HG03196 (cell line): ENCODE measurements around the gene HIGD1A.
"Not testable (repeated sequence)": the region's sequence is repeated elsewhere in the genome, so short reads cannot be mapped to it uniquely, and the experiment has no call there.

Source experiments
- ATAC-seq: cut with Tn5 transposase; IDR thresholded peaks from one replicate; pipeline ENCODE4 v1.9.1; 2021; ENCODE audit not compliant: unreplicated experiment

HIGD1A gene

DNA sequence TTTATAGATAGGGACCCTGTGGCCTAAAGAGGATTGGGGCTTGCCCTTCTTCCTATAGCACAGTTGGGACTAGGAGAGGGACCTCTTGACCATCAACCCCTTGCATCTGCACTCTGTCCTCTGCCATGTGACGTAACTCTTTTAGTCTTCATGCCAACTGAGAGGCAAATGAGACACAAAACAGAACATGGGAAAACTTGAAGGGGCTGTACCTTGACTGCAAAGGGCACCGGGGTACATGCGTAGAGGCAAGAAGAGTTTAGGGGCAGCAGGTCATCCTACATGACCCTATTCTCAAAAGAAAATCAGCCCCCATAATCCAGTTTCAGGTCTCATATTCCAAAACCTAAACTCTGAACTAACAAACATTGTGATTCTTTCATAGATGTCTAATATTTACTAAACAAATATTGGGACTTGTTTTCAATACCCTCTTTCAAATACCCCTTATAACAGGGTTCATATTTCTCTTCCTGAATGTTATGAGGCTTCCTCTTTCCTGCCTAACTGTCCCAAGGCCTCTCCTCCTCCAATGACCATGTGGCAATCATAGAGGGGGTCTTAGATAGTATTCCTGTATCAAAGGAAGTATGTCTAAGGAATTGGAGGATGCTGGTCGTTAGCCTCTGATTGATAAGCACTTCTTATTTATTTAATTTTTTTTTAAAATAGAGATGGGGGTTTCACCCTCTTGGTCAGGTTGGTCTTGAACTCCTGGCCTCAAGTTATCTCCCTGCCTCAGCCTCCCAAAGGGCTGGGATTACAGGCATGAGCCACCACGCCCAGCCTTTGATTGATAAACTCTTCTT, 25.5 kb upstream of the HIGD1A start:
- no peak for ATAC-seq

DNA sequence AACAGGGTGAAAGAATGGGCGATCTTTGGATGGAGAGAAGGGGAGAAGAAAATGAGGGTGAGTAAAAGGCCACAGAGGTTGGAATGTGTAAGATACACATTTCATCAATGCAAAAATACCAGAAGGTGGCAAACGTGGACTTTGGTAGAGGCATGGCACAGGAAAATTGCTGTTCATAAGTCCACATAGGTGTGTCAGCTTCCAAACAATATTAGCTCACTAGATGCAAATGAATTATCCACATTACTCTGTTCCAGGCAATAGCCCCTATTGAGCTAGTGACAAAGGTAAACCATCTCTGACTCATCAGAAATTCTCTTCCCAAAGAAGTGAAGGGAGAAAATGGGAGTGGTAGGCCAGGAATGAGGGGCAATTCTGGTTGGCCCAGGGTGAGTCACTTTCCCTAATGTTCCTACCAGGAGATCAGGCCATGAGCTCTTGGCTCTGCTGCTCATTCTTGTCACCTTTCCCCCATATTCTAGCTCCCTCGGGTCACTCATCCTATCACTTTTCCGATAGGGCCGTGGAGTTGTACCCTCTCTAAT, 24.9 kb upstream of the HIGD1A start:
- ATAC-seq: no peak

DNA sequence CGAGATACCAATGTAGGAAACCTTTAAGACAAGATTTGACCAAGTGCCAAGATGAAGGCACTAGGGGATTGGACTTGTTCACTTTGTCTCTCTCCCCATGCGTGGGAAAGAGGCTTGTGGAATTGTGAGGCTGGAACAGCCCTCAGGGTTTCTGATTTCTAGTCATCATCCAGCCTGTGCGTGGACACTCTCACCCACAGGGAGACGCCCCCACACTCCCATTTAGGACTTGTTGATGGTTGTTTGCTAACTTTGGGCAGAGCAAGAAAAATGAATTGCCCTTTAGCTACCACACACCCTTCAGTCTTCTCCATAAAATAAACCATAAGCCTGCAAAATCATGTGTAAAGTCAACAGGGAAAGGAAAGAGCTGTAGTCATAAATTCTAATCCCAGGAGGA, 23.4 kb upstream of the HIGD1A start:
- ATAC-seq: no peak

DNA sequence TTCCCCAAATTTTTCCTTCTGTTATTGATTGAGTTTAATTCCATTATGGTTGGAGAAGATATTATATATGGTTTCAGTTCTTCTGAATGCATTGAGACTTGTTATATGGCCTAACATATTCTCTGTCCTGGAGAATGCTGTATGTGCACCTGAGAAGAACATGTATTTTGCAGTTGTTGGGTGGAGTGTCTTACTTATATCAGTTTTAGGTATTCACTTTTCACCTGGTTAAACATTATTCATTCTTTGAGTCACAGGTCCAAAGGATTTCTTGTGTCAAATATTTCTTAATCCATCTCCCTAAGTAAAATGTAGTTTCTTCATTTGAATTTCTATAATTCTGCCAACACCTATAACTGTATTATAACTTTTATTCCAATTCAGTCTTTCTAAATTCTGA, 22.7 kb upstream of the HIGD1A start:
- ATAC-seq: no peak

DNA sequence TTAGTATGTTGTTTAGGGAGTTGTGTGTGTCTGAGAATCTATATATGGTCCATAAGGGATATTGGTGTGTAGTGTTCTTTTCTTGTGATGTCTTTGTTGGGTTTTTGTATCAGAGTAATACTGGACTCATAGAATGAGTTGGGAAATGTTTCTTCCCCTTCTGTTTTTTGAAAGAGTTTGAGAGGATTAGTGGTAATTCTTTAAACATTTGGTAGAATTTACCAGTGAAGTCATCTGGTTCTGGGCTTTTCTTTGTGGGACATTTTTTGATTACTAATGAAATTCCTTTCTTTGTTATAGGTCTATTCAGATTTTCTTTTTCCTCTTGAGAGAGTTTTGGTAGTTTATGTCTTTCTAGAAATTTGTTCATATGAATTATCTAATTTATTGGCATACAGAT, 21.9 kb upstream of the HIGD1A start:
- no peak for ATAC-seq

DNA sequence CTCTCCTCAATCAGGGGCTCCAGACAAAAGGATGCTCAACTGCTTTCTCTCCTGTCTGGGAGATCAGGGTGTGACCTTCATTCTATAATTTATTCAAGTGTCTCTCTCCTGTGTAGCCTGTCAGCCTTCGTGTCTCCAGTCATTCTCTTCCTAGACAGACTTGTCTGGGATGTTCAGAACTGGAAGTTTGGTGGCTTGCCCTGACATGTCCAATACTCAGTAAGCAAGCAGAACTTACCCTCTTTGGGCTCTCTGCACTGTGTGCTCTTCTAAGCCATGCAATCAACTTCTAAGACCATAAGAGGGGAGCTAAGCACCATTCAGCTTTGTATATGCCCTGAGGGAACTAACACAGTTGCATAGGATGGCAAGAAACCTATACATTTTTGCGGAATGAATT, 19.1 kb upstream of the HIGD1A start:
- ATAC-seq: no peak

DNA sequence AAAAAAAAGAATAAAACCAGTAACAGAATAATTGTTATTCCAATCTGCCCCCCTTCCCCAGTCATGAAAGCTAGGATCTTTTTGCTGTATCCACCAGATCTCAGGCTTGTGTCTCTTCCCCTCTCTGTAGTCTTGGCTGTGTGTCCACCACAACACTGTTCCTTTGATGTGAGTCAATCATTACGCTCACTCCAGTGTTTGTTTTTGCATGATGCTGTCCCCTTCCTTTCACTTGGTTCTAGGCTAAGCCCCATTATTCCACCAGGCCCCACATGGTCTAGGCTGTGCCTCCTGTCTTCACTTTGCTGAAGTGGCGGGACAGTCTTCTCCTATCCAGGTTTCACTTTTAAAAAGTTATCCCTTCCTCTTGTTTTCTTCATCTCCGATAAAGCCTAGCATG, 18.5 kb upstream of the HIGD1A start:
- no peak for ATAC-seq

DNA sequence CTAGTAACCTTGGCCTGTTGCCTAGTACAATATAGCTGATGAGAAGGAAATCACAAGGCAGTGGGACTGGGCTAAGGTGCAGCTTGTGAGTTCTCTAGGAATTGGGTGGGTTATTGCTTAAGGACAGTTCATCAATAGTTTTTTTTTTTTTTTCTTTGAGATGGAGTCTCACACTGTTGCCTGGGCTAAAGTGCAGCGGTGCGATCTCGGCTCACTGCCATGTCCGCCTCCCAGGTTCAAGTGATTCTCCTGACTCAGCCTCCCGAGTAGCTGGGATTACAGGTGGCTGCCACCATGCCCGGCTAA, 16.4 kb upstream of the HIGD1A start:
- no peak for ATAC-seq

DNA sequence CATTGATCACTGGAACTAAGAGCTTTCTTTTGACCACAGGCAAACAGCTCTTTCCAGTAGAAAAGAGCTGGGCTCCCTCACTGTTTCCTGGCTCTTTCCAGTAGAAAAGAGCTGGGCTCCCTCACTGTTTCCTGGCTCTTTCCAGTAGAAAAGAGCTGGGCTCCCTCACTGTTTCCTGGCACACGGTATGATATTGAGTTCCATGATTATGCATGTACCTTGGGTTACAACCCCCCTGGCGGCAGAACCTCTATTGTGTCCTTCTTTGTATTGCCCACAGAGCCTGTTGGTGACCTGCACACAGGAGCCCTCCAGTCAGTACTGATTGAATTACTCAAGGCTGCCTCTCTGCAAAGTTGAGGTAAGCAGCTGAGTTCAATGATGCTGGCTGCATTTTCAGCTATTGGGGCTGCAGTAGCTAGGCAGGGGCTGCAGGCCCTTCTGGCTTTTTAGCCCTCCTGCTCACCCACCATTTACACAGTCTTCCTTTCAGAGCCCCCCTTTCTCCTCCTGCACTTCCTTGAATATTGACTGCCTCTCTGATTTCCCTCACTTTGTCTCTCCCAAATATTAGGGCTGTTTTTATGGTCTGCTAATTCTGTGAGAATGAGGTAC, 15.2 kb upstream of the HIGD1A start:
- no peak for ATAC-seq

DNA sequence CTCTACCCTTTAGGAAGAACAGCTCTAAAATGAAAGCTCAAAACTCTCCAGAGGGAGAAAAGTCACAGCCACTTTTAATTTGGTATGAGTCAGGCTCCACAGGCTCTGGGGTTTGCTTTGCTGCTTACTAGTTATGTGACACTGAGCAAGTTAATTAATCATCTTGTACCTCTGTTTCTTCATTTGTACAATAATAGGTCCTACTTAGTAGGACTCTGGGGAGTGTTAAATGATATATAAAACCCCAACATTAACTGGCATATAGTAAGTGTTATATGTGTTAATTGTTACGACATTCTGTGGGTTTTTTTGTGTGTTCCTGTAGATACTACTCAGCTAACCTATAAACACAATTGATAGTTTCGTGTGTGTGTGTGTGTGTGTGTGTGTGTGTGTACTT, 11.5 kb upstream of the HIGD1A start:
- no peak for ATAC-seq

DNA sequence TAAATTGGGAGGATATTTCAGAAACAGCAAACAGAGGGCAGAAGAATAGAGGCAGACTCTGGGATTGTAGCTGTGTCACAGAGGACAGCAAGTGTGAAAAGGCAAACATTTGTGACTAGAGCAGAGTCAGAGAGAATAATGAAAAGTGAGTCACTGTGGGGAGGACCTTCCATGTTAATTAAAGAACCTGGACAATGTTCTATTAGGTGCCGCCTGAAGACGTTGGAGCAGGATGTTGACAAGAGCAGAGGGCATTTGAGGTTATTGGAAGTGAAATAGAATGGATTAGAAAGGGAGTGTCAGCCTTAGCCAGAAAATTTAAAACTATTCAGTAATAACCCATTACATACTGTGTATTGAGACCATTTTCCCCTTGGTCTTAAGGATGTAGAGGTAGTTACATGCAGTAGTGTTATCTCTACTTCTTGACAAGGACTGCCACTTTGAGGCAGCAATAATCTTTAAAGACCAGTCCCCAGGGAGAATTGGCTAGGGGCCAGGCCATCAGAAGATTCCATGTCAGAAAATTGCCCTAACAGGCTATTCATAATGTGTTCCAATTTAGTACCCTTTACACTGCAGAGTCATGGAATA, 10.7 kb upstream of the HIGD1A start:
- no peak for ATAC-seq

DNA sequence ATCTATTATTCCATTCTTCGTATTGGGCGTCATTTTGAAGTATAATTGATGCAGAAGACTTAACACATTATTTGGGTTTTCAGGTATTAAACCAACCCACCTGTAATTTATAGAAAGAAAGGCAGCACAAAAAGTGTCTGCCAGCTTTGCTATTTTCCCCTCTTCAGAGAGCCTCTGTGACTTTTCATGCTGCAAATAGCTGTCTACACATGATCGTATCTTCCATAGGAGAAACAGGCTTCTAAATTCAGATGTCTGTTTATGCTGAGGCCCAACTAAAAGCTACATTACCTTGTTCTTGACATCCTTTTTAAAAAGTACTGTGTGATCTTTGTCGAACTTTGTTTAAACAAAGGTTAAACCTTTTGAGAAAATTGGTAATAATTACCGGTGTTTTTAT, 10.0 kb upstream of the HIGD1A start:
- no peak for ATAC-seq

DNA sequence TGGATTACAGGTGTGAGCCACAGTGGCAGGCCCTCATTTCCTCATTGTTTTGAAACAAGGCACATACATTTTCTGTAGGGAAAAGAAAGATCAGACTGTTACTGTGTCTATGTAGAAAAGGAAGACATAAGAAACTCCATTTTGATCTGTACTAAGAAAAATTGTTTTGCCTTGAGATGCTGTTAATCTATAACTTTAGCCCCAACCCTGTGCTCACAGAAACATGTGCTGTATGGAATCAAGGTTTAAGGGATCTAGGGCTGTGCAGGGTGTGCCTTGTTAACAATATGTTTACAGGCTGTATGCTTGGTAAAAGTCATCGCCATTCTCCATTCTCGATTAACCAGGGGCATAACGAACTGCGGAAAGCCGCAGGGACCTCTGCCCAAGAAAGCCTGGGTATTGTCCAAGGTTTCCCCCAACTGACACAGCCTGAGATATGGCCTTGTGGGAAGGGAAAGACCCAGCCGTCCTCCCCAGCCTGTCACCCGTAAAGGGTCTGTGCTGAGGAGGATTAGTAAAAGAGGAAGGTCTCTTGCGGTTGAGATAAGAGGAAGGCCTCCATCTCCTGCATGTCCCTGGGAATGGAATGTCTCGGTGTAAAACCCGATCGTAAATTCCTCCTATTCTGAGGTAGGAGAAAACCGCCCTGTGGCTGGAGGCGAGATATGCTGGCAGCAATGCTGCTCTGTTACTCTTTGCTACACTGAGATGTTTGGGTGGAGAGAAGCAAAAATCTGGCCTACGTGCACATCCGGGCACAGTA, 7.0 kb upstream of the HIGD1A start:
- ATAC-seq: not testable (repeated sequence)

DNA sequence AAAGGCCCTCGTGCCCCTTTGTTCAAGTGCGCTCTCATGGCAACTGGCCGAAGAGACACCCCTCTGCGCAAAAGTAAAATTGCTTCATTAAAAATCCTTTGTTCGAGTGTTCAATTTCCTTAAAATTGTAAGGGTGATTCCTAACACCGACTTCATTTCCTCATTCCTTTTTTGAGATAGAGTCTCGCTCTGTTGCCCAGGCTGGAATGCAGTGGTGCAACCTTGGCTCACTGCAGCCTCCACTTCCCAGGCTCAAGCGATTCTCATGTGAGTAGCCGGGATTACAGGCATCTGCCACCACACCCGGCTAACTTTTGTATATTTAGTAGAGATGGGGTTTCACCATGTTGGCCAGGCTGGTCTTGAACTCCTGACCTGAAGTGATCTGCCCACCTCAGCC, 6.4 kb upstream of the HIGD1A start:
- ATAC-seq: not testable (repeated sequence)

DNA sequence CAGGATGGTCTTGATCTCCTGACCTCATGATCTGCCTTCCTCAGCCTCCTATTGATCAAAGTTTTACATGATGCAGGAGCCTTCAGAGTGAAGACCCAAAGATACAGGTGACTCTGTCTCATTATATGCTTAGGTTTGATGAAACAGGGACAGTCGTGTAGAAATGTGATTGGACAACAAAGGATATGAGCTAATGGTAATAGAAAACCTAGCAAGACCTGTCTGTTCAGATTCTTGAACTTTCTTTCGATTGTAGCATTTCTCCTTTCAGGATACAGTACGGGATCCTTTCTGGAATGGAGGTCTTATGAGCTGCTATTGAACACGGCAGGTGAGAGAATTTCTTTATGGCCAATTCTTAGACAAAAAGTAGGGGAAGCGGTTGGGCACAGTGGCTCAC, 4.9 kb upstream of the HIGD1A start, which contains the start of gene ACKR2:
Gene ACKR2, plus strand, starts transcription at position 244 of the 400 bp plus-strand sequence. CDS start 55,058 bp downstream, outside the sequence.
- no peak for ATAC-seq

DNA sequence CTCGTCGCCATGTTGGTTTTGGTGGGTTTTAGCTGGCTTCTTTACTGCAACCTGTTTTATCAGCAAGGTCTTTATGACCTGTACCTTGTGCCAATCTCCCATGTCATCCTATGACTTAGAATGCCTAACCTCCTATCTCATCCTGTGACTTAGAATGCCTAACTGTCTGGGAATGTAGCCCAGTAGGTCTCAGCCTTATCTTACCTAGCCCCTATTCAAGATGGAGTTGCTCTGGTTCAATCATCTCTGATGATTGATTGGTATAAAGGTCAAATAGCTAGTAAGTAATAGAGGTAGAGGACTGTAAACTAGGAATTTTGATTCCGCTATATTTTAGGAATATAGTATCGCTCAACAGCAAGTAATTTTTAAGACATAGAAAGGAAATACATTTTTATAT, 3.6 kb upstream of the HIGD1A start:
- ATAC-seq: no peak

DNA sequence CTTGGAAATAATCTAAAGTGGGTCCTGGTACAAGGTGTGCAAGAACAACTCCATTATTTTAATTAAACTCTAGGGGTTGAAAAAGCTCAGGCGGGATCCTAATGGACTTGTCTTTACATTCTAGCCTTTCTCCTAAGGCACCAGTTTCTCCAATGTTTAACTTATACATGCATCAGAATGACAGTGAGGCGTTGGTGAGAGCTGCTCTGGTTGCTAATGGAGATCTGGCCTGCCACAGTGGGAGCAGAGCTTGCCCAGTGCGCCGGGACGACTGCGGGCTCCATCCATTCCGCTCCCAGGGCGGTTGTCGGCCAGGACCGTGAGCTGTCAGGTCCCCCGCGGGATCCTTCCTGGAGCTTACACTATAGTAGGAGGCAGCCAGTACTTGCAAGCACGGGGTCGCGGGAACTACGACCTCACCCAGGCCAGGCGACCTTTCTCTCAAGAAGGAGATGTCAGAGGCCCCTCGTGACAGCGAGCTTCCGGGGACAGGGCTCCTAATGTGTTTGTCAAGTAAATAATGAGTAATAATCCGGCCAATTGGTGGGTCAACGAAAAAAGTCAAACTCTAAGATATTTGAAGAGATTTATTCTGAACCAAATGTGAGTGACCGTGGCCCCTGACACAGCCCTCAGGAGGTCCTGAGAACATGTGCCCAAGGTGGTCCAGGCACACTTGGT, 991 bp upstream of the HIGD1A start:
- no peak for ATAC-seq

DNA sequence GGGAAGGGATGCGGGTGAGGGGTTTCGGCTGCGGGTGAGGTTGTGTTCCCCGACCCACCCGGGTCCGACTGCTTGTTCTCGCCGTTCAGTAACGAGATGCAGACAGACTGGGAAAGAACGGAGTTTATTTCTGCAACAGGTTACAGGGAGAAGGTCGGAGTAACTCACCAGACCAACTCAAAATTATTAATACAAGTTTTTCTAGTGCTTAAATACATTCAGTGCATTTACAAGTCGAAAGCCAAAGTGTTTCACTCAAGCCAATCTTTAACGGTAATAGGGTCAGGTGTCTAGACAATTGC, 492 bp upstream of the HIGD1A start:
- ATAC-seq: no peak

DNA sequence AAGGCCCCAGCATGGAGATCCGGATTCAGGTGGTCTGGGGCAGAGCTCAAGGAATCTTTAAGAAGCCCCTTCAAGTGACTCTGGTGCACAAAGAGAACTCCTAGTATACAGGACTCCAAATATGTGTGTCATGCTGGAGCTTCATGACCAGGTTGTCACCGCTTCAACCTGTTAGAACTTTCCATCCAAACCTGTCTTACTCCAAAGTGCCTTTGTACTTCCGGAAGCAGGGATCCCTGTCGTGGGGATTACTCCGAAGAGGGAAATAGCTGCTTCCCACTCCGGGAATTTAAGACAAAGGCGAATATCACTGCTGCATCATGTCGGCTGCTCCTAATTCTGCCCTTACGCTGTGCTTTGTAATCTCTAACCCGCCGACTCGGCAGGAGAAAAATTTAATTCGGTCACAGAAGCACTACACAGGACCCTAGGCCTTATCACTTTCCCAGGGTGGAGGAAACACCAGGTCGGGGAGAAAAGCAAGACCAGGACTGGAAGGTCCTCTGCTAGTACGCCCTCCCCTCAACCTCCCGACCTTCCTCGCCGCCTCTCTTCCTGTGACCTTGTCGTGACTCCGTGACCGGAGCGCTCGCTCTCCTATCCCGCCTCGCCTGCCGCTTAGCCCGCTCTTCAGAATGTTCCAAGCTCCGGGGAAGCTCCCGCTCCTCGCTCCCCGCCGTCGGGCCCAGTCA, 730 bp downstream of the HIGD1A start:
- peak; percentile 14 for ATAC-seq

DNA sequence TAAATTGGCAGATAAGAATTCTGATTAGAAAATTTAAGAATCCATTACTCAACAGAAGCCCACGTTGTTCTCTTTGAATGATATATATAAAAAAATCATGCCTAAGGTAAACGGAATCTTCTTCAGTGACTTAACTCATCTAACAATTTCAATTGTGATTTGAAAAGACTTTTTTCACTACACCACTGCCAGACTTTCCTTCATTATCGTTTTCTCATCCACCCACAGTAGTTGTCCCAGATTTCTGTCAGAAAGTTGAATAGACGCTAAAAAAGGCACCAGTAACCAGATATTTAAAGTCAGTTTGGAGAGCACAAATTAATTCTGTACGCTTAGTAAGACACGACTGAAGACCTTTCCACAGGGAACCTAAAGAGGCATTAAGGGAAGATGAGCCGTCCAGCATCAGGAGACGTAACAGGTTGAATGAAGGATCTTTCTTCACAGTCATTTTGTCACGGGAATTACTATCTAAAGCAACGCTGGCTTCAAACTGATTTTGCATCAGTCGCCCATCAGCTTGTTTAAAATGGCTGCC, 1.3 kb downstream of the HIGD1A start:
- no peak for ATAC-seq
